Prostate gland (tissue), 2 donors: ENCODE measurements around the gene PSD2. TPM values are rescaled to one million over a fixed set of nuclear protein-coding genes. Genes with fewer than 3 reads are reported as not detected.

ENCODE experiments used
- DNase-seq: peaks from one replicate; pipeline ENCODE4 v3.0.0-alpha.2; 2019; ENCODE audit warnings: low spot score
- H3K27ac ChIP-seq, 2 donors: fragments of 200-600 bp; sonication (generic); 2 replicates each; pipeline ENCODE4 v1.5.1; 2017 to 2019
- H3K27me3 ChIP-seq: fragments of 200-600 bp; sonication (generic); replicated peaks from 2 replicates; pipeline ENCODE4 v1.5.1; 2019; ENCODE audit not compliant: insufficient read depth
- H3K36me3 ChIP-seq, 2 donors: fragments of 200-600 bp; sonication (generic); 1 replicate in 1 of 2; 2 replicates in 1 of 2; pipeline versions ENCODE4 v1.5.1 to v1.8.1; 2017 to 2019
- H3K4me1 ChIP-seq: fragments of 200-600 bp; sonication (generic); replicated peaks from 2 replicates; pipeline ENCODE4 v1.5.1; 2019
- H3K4me3 ChIP-seq, 2 donors: fragments of 200-600 bp; sonication (generic); 2 replicates each; pipeline ENCODE4 v1.5.1; 2017 to 2019
- H3K9me3 ChIP-seq: fragments of 200-600 bp; sonication (generic); 2 replicates; pipeline ENCODE4 v1.5.1; 2017
- CTCF ChIP-seq, 4 experiments: fragments of 200-600 bp in 2 of 4; fragments of 450-650 bp in 2 of 4; sonication (generic) in 2 of 4; IDR thresholded peaks; 1 replicate in 3 of 4; 2 replicates in 1 of 4; pipeline ENCODE4 v1.5.1; 2016 to 2019; ENCODE audit warnings: antibody characterized with exemption in 4 of 4, mild to moderate bottlenecking in 2 of 4, moderate library complexity in 2 of 4
- POLR2A ChIP-seq: fragments of 450-650 bp; IDR thresholded peaks from one replicate; pipeline ENCODE4 v1.6.1; 2016; ENCODE audit warnings: antibody characterized with exemption, mild to moderate bottlenecking
- POLR2AphosphoS5 ChIP-seq: sonication (generic); formaldehyde crosslinking; IDR thresholded peaks from one replicate; pipeline ENCODE4 v1.6.1; 2017; ENCODE audit warnings: antibody characterized with exemption
- WGBS: methylation state at CpG from one replicate; pipeline ENCODE4 v1.1.5; 2018; 5-methylcytosine and 5-hydroxymethylcytosine counted together
- intact Hi-C: fragments of 100-400 bp; cut with DNase I; formaldehyde crosslinking; loops from one replicate; pipeline ENCODE4 v1.14.2; 2022
- total RNA-seq, 2 donors: library from RNA; depleted of rRNA; stranded (reverse); fragments of >200 nt; gene quantifications; one replicate each; pipeline ENCODE4 v1.1.0, GENCODE V29; 2016

Gene PSD2
- total RNA-seq, 2 donors from 2014 or later = 0.46 to 0.74 TPM

GRCh38 chr5:139797856-139798510 is 2.4 kb downstream of the PSD2 start:
- Histone ChIP-seq H3K4me3 (no peak overlapping the region), H3K27me3 (peaks cover 3% of the 10 kb centered on the region), H3K27ac (no peak overlapping the region), H3K9me3 (no peaks in the 10 kb centered on the region), H3K4me1 (no peaks in the 10 kb centered on the region), H3K36me3 (no peaks in the 10 kb centered on the region)
- intact Hi-C loops = loop anchor here (5.0 kb wide), 1 partner anchor 154 kb away; no protein-coding TSS in a partner anchor
- TF ChIP-seq CTCF (IDR thresholded peaks at IDR 0.05) (no peak), POLR2A (no peak), POLR2AphosphoS5 (no peak)
- no peak for DNase-seq
- 55% methylated on average over 9 of the region's 9 CpGs for WGBS

- Histone ChIP-seq H3K4me1 (no peaks in the 10 kb centered on the region), H3K27ac (no peak overlapping the region), H3K27me3 (peaks cover 3% of the 10 kb centered on the region), H3K4me3 (no peak overlapping the region), H3K9me3 (no peaks in the 10 kb centered on the region), H3K36me3 (no peaks in the 10 kb centered on the region)
- 95% methylated on average over 2 of the region's 2 CpGs for WGBS
- intact Hi-C loops = loop anchor here (5.0 kb wide), 1 partner anchor 153 kb away; no protein-coding TSS in a partner anchor
- TF ChIP-seq POLR2AphosphoS5 = no peak
- no peak for TF ChIP-seq CTCF (IDR thresholded peaks at IDR 0.05)
- TF ChIP-seq POLR2A = no peak
- DNase-seq = no peak
These were observed 3.3 kb downstream of the PSD2 start for GRCh38 chr5:139798883-139799282.

GRCh38 chr5:139799359-139799758 is 3.8 kb downstream of the PSD2 start:
- intact Hi-C loops = loop anchor here (5.0 kb wide), 1 partner anchor 153 kb away; no protein-coding TSS in a partner anchor
- H3K36me3 ChIP-seq = no peaks in the 10 kb centered on the region
- no peak for DNase-seq
- no peak overlapping the region for H3K4me3 ChIP-seq
- no peaks in the 10 kb centered on the region for H3K4me1 ChIP-seq
- H3K9me3 ChIP-seq = no peaks in the 10 kb centered on the region
- peaks cover 3% of the 10 kb centered on the region for H3K27me3 ChIP-seq
- TF ChIP-seq CTCF (IDR thresholded peaks at IDR 0.05) = no peak
- TF ChIP-seq POLR2AphosphoS5 = no peak
- TF ChIP-seq POLR2A = no peak
- no peak overlapping the region for H3K27ac ChIP-seq

GRCh38 chr5:139803978-139804377 is 8.4 kb downstream of the PSD2 start:
- Histone ChIP-seq H3K27ac (no peak overlapping the region), H3K36me3 (no peaks in the 10 kb centered on the region), H3K4me1 (no peaks in the 10 kb centered on the region), H3K9me3 (no peaks in the 10 kb centered on the region), H3K27me3 (no peaks in the 10 kb centered on the region), H3K4me3 (no peak overlapping the region)
- no peak for TF ChIP-seq CTCF (IDR thresholded peaks at IDR 0.05)
- no peak for TF ChIP-seq POLR2AphosphoS5
- TF ChIP-seq POLR2A = no peak
- intact Hi-C loops = no loop called here
- DNase-seq = no peak
- WGBS = 92% methylated on average over 2 of the region's 2 CpGs

- Histone ChIP-seq H3K27ac (no peak overlapping the region), H3K27me3 (no peaks in the 10 kb centered on the region), H3K4me1 (no peaks in the 10 kb centered on the region), H3K36me3 (no peaks in the 10 kb centered on the region), H3K4me3 (no peak overlapping the region), H3K9me3 (no peaks in the 10 kb centered on the region)
- DNase-seq = no peak
- 82% methylated on average over 17 of the region's 17 CpGs for WGBS
- intact Hi-C loops = no loop called here
- TF ChIP-seq CTCF (IDR thresholded peaks at IDR 0.05) = no peak
- no peak for TF ChIP-seq POLR2A
- TF ChIP-seq POLR2AphosphoS5 = no peak
These were observed 9.3 kb downstream of the PSD2 start for GRCh38 chr5:139804800-139805397.
